ENCODE data around the gene FAU. TPM values are rescaled to one million over a fixed set of nuclear protein-coding genes. Genes with fewer than 3 reads are reported as not detected.

Gene FAU
- 204 and 252 TPM in 2 replicates for total RNA-seq

DNA sequence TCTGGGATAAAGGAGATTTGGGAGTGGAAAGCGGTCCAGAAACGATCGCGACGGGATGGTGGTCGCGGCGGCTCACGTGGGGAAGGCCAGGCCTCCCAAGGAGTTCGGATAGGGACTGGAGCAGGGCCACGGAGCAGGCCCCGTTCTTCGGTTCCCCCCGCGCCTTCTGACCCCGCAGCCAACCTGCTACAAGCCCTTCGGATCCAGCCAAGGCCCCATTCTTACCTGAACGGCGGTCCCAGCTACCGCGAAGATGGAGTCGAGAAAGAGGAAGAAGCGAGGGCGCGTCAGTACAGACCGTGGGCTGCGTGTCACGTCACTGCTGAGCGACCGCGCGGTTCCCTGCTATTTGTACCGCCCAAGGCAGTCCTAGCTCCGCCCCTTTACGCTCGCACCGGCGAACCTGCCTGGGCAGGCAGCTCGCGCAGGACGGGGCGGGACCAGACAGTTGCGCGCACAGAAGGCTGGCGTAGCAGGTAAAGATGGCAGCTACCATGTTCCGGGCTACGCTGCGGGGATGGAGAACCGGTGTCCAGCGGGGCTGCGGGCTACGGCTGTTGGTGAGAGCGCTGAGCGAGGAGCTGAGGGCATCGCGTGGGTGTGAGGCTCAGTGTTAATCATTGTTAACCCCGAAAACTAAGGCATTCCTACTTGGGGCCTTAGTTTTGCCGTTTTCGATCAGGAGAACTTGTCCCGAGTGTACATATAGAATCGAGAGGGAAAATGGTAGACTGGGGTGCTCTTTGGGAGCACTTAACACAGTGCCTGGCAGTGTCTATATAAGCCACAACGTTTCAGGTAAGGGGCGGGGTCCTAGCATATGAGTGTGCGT lies at the start of gene FAU, which contains the start of gene MRPL49:
TSS of gene FAU (minus strand) at position 270 of the 832 bp plus-strand sequence. CDS start 321 bp downstream, outside the sequence.
TSS of gene MRPL49 (plus strand) at position 457 of the 832 bp plus-strand sequence. CDS start at position 483, 26 bp downstream.

DNA sequence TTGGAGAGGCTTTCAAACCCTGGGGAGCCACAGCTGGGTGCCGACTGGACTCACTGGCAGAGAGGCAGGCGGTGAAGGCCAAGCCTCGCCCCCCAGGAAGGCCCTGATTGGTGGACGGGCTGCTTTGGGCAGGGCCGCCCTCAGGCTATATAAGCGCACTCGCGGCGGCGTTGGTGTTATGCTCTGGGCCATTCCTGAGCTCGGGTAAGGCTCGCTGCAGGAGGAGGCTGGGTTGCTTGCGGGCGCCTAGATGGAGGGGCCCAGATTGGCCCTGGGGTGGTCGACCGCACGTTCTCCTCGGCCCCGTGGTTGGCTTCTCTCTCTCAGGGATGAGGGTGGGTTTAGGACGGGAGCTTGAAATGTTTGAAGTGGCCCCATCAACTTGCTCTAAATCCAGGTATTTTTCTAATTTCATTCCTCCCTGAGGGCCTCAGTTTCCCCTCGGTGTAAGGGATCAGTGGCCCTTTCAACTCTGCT lies 48.2 kb upstream of the FAU start, which contains the start of gene SPDYC:
TSS of gene SPDYC (plus strand) at position 176 of the 477 bp plus-strand sequence. CDS start 1,125 bp downstream, outside the sequence.

DNA sequence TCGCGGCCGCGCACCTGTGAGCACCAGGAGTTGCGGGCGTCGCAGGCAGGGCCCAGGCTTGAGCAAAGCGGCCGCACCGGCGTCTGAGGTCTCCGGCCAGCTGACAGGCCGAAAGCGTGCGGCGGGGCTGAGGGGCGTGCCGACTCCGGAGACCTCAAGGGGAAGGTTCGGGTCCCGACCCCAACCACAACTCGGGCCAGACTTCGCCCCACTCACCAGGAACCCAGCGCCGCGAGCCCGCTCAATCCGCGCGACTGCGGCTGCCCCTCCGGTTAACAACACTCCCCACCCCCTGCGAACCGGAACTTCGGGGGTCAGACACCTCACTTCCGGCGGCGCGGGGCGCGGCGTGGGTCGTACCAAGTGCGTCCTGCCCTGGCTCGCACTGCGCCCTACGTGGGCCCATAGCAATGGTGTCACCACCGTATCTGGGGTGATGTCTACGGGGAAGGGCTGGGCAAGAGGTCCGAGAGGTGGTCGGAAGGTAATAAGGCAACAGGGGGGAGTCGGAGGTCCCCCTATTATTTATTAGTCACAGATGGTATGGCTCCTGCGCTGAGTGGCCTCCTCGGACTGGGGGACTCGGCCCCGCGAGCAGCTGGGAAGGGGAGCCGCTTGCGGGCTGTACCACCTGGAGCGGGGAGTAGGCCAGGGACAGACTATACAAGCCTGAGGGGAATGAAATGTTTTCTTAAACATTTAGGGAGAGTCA lies 12.5 kb upstream of the FAU start, which contains the start of gene SYVN1:
TSS of gene SYVN1 (minus strand) at position 280 of the 712 bp plus-strand sequence. CDS start 918 bp downstream, outside the sequence.

DNA sequence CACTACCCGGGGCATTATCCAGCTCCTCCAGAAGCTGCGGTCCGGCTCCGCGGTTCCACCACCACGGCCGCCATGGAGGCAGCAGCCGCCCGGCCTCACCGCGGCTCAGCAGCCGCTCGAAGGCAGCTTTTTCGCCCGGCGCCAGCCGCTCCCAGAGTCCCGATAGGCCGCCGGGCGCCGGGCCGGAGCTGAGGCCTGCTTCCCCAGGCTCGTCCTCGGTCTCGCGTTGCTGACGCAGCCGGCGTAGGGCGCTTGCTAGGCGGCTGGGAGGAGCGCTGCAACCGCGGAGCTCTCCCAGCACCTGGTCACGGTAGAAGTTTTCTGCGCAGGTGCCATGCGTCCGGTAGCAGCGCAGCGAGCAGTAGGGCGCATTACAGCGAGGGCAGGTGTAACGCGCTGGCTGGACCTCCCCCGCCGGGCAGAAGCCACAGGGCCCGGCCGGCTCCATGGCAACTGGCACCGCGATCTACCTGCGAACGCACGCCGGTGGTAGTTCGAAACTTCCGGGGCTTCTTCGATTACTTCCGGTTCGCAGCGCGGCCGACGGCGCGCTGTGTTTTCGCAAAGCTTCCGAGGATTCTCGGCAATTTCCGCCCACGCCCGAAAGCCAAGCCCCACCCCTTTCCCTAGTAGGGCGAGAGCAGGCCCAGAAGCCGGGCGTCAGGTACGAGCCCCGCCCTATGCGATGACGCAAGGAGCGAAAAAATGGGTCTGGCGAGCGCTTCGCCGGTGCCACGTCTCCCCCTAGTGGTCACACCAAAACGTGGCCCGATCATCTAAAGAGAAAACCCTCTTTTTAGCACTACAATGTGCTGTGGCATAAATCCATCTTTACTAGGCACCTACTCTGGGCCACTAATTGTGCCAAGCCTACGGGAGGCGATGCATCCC lies 4.5 kb downstream of the FAU start, which contains the start of gene ZNHIT2:
TSS of gene ZNHIT2 (minus strand) at position 496 of the 891 bp plus-strand sequence. CDS start at position 448, 48 bp downstream.

DNA sequence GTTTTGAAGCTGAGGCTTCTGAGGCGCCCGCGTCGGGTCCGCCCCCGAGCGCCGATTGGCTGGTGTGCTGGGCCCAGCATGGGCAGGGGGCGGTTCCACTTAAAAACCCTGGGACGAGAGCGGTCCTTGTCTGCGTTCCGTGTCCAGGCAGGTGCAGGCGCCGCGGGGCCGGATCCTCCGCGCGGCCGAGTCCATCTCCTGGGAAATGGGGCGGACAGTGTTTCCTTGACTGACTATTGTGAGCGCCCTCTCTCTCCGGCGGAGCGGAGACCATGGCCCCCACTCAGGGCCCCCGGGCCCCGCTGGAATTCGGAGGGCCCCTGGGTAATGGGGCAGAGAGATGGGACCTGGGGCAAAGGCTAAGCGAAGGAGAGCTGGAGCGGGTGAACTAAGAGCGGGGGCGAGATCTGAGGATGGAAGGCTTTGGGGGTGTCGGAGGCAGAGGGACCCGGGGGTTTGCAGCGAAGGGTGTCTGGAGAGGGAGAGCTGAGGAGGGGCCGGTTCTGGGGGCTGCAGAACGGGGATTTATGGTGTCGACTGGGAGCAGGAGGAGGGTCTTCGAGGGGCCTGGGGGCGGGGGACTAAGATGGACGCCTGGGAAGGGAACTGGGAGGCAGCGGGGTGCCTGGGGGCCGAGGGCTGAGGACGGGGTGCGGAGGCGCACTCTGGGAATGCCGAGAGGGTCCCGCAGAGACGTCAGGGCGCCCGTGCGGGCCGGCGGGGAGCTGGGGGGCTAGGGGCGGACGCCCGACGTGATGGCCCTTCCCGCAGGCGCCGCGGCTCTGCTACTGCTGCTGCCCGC lies 10.0 kb downstream of the FAU start, which contains the start of gene TM7SF2:
TSS of gene TM7SF2 (plus strand) at position 129 of the 802 bp plus-strand sequence. CDS start at position 273, 144 bp downstream.

DNA sequence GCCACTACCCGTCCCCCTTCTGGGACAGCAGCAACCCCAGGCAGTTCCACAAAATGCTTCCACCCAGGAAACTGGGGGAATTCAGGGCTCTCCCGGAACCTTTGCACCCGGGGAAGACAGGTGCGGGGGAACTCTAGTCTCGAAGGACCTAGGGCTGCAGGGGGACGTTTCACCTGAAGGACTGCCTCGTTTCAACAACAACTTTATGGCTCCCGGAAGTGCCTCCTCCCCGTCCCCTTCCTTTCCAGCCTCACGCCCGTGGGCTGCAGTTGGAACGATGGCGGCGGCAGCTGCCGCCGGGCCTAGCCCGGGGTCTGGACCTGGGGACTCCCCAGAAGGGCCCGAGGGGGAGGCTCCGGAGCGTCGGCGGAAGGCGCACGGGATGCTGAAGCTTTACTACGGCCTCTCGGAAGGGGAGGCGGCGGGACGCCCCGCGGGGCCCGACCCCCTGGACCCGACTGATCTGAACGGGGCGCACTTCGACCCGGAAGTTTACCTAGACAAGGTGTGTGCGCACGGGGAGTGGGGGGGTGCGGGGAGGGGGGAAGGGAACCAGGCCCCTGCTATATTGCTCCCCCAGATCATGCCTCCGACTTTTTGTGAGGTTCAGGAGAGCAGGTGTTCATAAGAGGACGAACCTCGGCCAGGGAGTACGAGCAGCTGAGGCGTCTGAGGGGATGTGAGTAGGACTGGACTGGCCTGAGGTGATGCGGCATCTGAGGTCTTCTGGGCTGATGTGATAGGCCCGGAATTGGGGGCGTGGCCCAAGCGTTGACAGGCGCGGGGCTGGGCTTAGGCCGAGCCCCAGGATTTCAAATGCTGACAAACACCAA lies 25.7 kb downstream of the FAU start, which contains the start of gene VPS51:
TSS of gene VPS51 (plus strand) at position 241 of the 833 bp plus-strand sequence. CDS start at position 278, 37 bp downstream.

DNA sequence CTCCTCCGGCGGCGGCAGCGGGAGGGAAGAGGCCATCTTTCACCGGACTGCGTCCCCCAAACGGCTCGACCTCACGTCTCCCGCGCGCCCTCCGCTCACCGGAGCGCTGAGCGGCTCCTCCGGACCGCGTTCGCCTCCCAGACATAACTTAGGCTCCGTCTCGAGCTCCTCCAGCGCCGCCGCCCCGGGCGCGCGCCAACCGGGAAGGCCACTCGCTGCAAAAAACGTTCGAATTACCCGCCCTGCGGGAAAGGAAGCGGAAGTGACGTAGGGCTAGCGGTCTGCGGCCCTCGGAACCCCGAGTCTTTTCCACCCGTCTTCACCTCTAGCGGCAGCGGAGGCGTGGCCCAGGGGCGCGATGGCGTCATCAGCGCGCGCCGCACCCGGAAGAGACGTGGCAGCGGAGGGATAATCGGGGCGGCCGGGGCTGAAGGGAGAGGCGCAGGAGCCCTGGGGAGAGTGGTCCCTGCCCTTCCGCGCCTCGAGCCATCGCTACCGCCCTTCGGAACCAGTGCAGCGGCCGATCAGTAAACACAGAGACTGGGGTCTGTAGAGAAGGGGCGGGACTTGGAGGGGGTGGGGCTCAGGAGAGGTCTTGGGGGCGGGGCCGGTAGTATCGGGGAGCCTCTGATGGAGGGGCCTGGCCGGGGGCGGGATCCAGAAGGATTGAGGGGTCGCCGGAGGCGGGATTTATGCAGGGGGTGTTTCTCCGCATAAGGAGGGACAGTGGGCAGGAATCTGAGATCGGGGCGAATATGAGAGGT lies 37.9 kb downstream of the FAU start, which contains the start of the genes CDCA5 and ZFPL1:
TSS of gene CDCA5 (minus strand) at position 207 of the 764 bp plus-strand sequence. CDS start at position 145, 62 bp downstream.
TSS of gene ZFPL1 (plus strand) at position 389 of the 764 bp plus-strand sequence. CDS start 477 bp downstream, outside the sequence.

Other genes starting within 250 kb of the FAU start
- gene EHD1, start 243.5 kb downstream of the FAU start, total RNA-seq = 75.0 and 126 TPM in 2 replicates
- gene ATG2A, start 204.9 kb downstream of the FAU start, total RNA-seq = 10.9 and 19.7 TPM in 2 replicates
- 12.7 and 30.4 TPM in 2 replicates for gene PPP2R5B, start 197.4 kb downstream of the FAU start, total RNA-seq
- gene GPHA2, start 186.2 kb downstream of the FAU start, total RNA-seq = not detected in 2 replicates
- gene MAJIN, start 150.0 kb downstream of the FAU start, total RNA-seq = not detected in 2 replicates
- gene BATF2, start 125.2 kb downstream of the FAU start, total RNA-seq = 0.28 and 0.77 TPM in 2 replicates
- gene ARL2, start 108.0 kb downstream of the FAU start, total RNA-seq = 58.5 and 94.1 TPM in 2 replicates
- 7.9 and 8.4 TPM in 2 replicates for gene SNX15, start 94.7 kb downstream of the FAU start, total RNA-seq
- 8.2 and 18.6 TPM in 2 replicates for gene SAC3D1, start 80.9 kb downstream of the FAU start, total RNA-seq
- 16.9 and 21.4 TPM in 2 replicates for gene NAALADL1, start 63.6 kb downstream of the FAU start, total RNA-seq
- 1.1 and 13.4 TPM in 2 replicates for gene CDCA5, start 38.1 kb downstream of the FAU start, total RNA-seq
- 23.4 and 36.8 TPM in 2 replicates for gene ZFPL1, start 37.9 kb downstream of the FAU start, total RNA-seq
- gene VPS51, start 25.9 kb downstream of the FAU start, total RNA-seq = 120 and 121 TPM in 2 replicates
- gene TM7SF2, start 10.3 kb downstream of the FAU start, total RNA-seq = 8.6 and 14.7 TPM in 2 replicates
- 8.2 and 14.8 TPM in 2 replicates for gene ZNHIT2, start 4.4 kb downstream of the FAU start, total RNA-seq
- gene MRPL49, start 187 bp upstream of the FAU start, total RNA-seq = 52.9 and 54.7 TPM in 2 replicates
- 12.4 and 15.1 TPM in 2 replicates for gene SYVN1, start 12.4 kb upstream of the FAU start, total RNA-seq
- gene SPDYC, start 48.1 kb upstream of the FAU start, total RNA-seq = not detected in 2 replicates
- 61.7 and 142 TPM in 2 replicates for gene CAPN1, start 59.8 kb upstream of the FAU start, total RNA-seq
- 4.5 and 16.9 TPM in 2 replicates for gene POLA2, start 139.8 kb upstream of the FAU start, total RNA-seq
- gene CDC42EP2, start 192.7 kb upstream of the FAU start, total RNA-seq = 10.9 and 18.3 TPM in 2 replicates
- 27.9 and 29.9 TPM in 2 replicates for gene DPF2, start 211.7 kb upstream of the FAU start, total RNA-seq
- under 0.01 and 0.19 TPM in 2 replicates for gene TIGD3, start 232.6 kb upstream of the FAU start, total RNA-seq